Suprapubic skin (tissue), 4 donors: ENCODE data around the gene PRRT4.

Source experiments
- EP300 ChIP-seq: sonication (generic); formaldehyde crosslinking; IDR thresholded peaks from one replicate; pipeline ENCODE4 v1.6.1; 2017; ENCODE audit warnings: antibody characterized with exemption
- POLR2A ChIP-seq, 2 donors: fragments of 450-650 bp; IDR thresholded peaks; one replicate each; pipeline ENCODE4 v1.6.1; 2017; ENCODE audit warnings: antibody characterized with exemption in 2 of 2, mild to moderate bottlenecking in 2 of 2, moderate library complexity in 2 of 2
- POLR2AphosphoS5 ChIP-seq, 3 donors: sonication (generic); formaldehyde crosslinking; IDR thresholded peaks; one replicate each; pipeline ENCODE4 v1.6.1; 2017; ENCODE audit warnings: antibody characterized with exemption in 3 of 3
- TF ChIP-seq, protein P1 (sequence below), 2 donors: fragments of 200-600 bp in 1 of 2; fragments of 450-650 bp in 1 of 2; sonication (generic) in 1 of 2; IDR thresholded peaks; one replicate each; pipeline ENCODE4 v1.5.1; 2016 to 2019; ENCODE audit warnings: antibody characterized with exemption in 2 of 2, mild to moderate bottlenecking in 1 of 2, moderate library complexity in 1 of 2

DNA sequence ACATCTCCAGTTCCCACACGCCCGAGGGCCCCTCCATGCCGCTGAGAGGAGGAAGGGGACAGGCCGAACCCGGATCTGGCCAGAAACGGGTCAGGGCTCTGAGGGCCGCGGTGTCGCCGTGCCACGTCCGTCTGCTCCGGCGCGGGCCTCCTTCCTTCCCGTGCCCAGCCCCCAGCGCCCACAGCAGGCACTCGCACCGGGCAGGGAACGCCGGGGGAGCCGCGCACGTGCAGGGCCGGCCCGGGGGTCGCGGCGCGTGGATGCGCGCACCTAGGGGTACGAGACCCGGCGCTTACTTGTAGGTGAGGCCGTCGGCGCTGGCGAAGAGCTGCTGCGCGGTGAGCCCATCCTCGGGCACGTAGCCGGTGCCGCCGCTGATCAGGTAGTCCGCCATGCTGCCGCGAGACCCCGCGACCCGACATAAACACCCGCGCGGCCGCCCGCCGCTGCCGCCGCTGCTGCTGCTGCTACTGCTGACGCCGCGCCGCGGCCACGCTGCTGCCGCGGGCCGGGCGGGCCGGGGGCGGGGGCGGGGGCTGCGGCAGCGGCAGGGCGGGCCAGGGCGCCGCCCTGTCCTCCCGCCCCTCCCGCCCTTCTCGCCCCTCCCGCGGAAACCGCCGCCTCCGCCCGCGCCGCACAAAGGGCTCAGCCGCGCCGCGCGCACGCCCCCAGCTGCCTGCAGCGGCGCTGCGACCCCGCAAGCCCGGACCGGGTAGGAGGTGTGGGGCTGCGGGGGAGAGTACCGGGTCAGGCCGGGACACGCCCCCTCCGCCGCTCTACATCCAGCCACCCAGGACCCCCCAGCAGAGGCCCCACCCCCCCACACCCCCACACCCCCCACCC, 44.2 kb upstream of the PRRT4 start:
- no peak for TF ChIP-seq POLR2A (IDR thresholded peaks at IDR 0.05)
- no peak for TF ChIP-seq POLR2AphosphoS5 (IDR thresholded peaks at IDR 0.05)
- TF ChIP-seq, protein P1, sequence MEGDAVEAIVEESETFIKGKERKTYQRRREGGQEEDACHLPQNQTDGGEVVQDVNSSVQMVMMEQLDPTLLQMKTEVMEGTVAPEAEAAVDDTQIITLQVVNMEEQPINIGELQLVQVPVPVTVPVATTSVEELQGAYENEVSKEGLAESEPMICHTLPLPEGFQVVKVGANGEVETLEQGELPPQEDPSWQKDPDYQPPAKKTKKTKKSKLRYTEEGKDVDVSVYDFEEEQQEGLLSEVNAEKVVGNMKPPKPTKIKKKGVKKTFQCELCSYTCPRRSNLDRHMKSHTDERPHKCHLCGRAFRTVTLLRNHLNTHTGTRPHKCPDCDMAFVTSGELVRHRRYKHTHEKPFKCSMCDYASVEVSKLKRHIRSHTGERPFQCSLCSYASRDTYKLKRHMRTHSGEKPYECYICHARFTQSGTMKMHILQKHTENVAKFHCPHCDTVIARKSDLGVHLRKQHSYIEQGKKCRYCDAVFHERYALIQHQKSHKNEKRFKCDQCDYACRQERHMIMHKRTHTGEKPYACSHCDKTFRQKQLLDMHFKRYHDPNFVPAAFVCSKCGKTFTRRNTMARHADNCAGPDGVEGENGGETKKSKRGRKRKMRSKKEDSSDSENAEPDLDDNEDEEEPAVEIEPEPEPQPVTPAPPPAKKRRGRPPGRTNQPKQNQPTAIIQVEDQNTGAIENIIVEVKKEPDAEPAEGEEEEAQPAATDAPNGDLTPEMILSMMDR (IDR thresholded peaks at IDR 0.05), result no peak
- TF ChIP-seq EP300, result no peak
